Activated naive CD4-positive, alpha-beta T cell treated with anti-CD3 and anti-CD28 coated beads, Interleukin-2, amount 50 U/mL, for 16 hours (primary cell): Measurements from ENCODE around the gene MLLT10.
"Not testable (repeated sequence)": the region's sequence is repeated elsewhere in the genome, so short reads cannot be mapped to it uniquely, and the experiment has no call there.

Experiments used
- DNase-seq: peaks from one replicate; pipeline ENCODE4 v3.0.0-alpha.2; 2020

Gene MLLT10

GRCh38 chr10:21529032-21529910 is 4.8 kb upstream of the MLLT10 start:
- no peak for DNase-seq

- no peak for DNase-seq
Measured at GRCh38 chr10:21530168-21530567, 3.9 kb upstream of the MLLT10 start.

- DNase-seq, result no peak
Measured at GRCh38 chr10:21530641-21531040, 3.4 kb upstream of the MLLT10 start.

- no peak for DNase-seq
Measured at GRCh38 chr10:21531164-21531563, 2.9 kb upstream of the MLLT10 start.

- DNase-seq, result no peak
Measured at GRCh38 chr10:21532694-21533466, 1.2 kb upstream of the MLLT10 start.

- no peak for DNase-seq
Measured at GRCh38 chr10:21534280-21534586, 201 bp downstream of the MLLT10 start.

GRCh38 chr10:21534604-21535493 is 817 bp downstream of the MLLT10 start:
- DNase-seq, result peak; percentile 60

- DNase-seq, result no peak
Measured at GRCh38 chr10:21535494-21535965, 1.5 kb downstream of the MLLT10 start.

GRCh38 chr10:21535976-21536375 is 1.9 kb downstream of the MLLT10 start:
- not testable (repeated sequence) for DNase-seq

- no peak for DNase-seq
Measured at GRCh38 chr10:21536874-21537273, 2.8 kb downstream of the MLLT10 start.

GRCh38 chr10:21540701-21541100 is 6.7 kb downstream of the MLLT10 start:
- DNase-seq, result not testable (repeated sequence)

GRCh38 chr10:21547246-21547645 is 13.2 kb downstream of the MLLT10 start:
- no peak for DNase-seq

- no peak for DNase-seq
Measured at GRCh38 chr10:21552638-21553037, 18.6 kb downstream of the MLLT10 start.

GRCh38 chr10:21556527-21556926 is 22.5 kb downstream of the MLLT10 start:
- no peak for DNase-seq

GRCh38 chr10:21558984-21559383 is 25.0 kb downstream of the MLLT10 start:
- DNase-seq, result not testable (repeated sequence)

- DNase-seq, result no peak
Measured at GRCh38 chr10:21570761-21571521, 36.9 kb downstream of the MLLT10 start.

GRCh38 chr10:21572578-21572977 is 38.5 kb downstream of the MLLT10 start:
- DNase-seq, result no peak

- not testable (repeated sequence) for DNase-seq
Measured at GRCh38 chr10:21574514-21574913, 40.5 kb downstream of the MLLT10 start.

- no peak for DNase-seq
Measured at GRCh38 chr10:21579291-21579690, 45.3 kb downstream of the MLLT10 start.

- DNase-seq, result not testable (repeated sequence)
Measured at GRCh38 chr10:21581421-21581834, 47.4 kb downstream of the MLLT10 start.

GRCh38 chr10:21584834-21585530 is 51.0 kb downstream of the MLLT10 start:
- DNase-seq, result no peak

GRCh38 chr10:21587391-21587790 is 53.4 kb downstream of the MLLT10 start:
- DNase-seq, result no peak
